Right forelimb (tissue), 1 donor: Measurements from ENCODE around the gene TLE2.
"Not testable (repeated sequence)": the region's sequence is repeated elsewhere in the genome, so short reads cannot be mapped to it uniquely, and the experiment has no call there.

ENCODE experiments used
- DNase-seq: peaks from one replicate; pipeline ENCODE4 v3.0.0-alpha.2; 2018

TLE2 gene

GRCh38 chr19:2981898-2982297 lies 47.2 kb downstream of the TLE2 start:
- DNase-seq, result no peak

GRCh38 chr19:2978772-2979171 lies 50.3 kb downstream of the TLE2 start:
- DNase-seq, result no peak

- DNase-seq, result no peak
Measured at GRCh38 chr19:2978166-2978767, 50.8 kb downstream of the TLE2 start.

- DNase-seq, result no peak
Measured at GRCh38 chr19:2977746-2978138, 51.3 kb downstream of the TLE2 start.

- DNase-seq, result peak; percentile 97
Measured at GRCh38 chr19:2977001-2977745, 51.9 kb downstream of the TLE2 start, which contains the start of gene TLE6. Gene TLE6, plus strand, starts transcription at chr19:2977564. Its CDS starts 670 bp downstream, at chr19:2978234.

- DNase-seq, result no peak
Measured at GRCh38 chr19:2976609-2977000, 52.5 kb downstream of the TLE2 start.

- DNase-seq, result no peak
Measured at GRCh38 chr19:2974342-2975041, 54.6 kb downstream of the TLE2 start.

GRCh38 chr19:2973229-2973628 lies 55.9 kb downstream of the TLE2 start:
- DNase-seq, result no peak

GRCh38 chr19:2970201-2970835 lies 58.8 kb downstream of the TLE2 start:
- DNase-seq, result no peak

- DNase-seq, result peak; percentile 69
Measured at GRCh38 chr19:2969104-2969504, 60.0 kb downstream of the TLE2 start.

- DNase-seq, result no peak
Measured at GRCh38 chr19:2967972-2968371, 61.1 kb downstream of the TLE2 start.

GRCh38 chr19:2964874-2965273 lies 64.2 kb downstream of the TLE2 start:
- DNase-seq, result no peak

GRCh38 chr19:2963631-2964030 lies 65.4 kb downstream of the TLE2 start:
- not testable (repeated sequence) for DNase-seq

GRCh38 chr19:2963122-2963521 lies 66.0 kb downstream of the TLE2 start:
- no peak for DNase-seq

GRCh38 chr19:2962018-2962670 lies 66.9 kb downstream of the TLE2 start:
- DNase-seq, result no peak

GRCh38 chr19:2960120-2960519 lies 69.0 kb downstream of the TLE2 start:
- no peak for DNase-seq

GRCh38 chr19:2957160-2957559 lies 71.9 kb downstream of the TLE2 start:
- DNase-seq, result no peak

- DNase-seq, result no peak
Measured at GRCh38 chr19:2952953-2953481, 76.1 kb downstream of the TLE2 start.

- peak; percentile 100 for DNase-seq
Measured at GRCh38 chr19:2950286-2951124, 78.6 kb downstream of the TLE2 start.

- no peak for DNase-seq
Measured at GRCh38 chr19:2949939-2950285, 79.2 kb downstream of the TLE2 start.
